Measurements from ENCODE around the gene PHACTR3.

PHACTR3 gene

GRCh38 chr20:59781226-59781625 is 176.9 kb downstream of the PHACTR3 start:
- Mint-ChIP-seq H3K4me1 (peaks cover 17% of the 10 kb centered on the region), H3K27ac (no peak overlapping the region), H3K4me3 (no peak overlapping the region), H3K36me3 (ENCODE audit: low read depth) (no peaks in the 10 kb centered on the region), H3K9me3 (no peaks in the 10 kb centered on the region), H3K27me3 (ENCODE audit: low read depth) (peaks cover 43% of the 10 kb centered on the region)
- TF ChIP-seq, protein P1, sequence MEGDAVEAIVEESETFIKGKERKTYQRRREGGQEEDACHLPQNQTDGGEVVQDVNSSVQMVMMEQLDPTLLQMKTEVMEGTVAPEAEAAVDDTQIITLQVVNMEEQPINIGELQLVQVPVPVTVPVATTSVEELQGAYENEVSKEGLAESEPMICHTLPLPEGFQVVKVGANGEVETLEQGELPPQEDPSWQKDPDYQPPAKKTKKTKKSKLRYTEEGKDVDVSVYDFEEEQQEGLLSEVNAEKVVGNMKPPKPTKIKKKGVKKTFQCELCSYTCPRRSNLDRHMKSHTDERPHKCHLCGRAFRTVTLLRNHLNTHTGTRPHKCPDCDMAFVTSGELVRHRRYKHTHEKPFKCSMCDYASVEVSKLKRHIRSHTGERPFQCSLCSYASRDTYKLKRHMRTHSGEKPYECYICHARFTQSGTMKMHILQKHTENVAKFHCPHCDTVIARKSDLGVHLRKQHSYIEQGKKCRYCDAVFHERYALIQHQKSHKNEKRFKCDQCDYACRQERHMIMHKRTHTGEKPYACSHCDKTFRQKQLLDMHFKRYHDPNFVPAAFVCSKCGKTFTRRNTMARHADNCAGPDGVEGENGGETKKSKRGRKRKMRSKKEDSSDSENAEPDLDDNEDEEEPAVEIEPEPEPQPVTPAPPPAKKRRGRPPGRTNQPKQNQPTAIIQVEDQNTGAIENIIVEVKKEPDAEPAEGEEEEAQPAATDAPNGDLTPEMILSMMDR (IDR thresholded peaks at IDR 0.05; ENCODE audit: unreplicated experiment in 3 of 3): no peak

- TF ChIP-seq, protein P1 (IDR thresholded peaks at IDR 0.05; ENCODE audit: unreplicated experiment in 3 of 3): peak; percentile 77 to 86 (median 84)
- peaks cover 24% of the 10 kb centered on the region for H3K4me1 Mint-ChIP-seq
- no peak overlapping the region for H3K4me3 Mint-ChIP-seq
- H3K9me3 Mint-ChIP-seq: no peaks in the 10 kb centered on the region
- H3K36me3 Mint-ChIP-seq (ENCODE audit: low read depth): no peaks in the 10 kb centered on the region
- H3K27ac Mint-ChIP-seq: no peak overlapping the region
- peaks cover 33% of the 10 kb centered on the region for H3K27me3 Mint-ChIP-seq (ENCODE audit: low read depth)
Measured at GRCh38 chr20:59782986-59783640, 178.8 kb downstream of the PHACTR3 start.

DNA sequence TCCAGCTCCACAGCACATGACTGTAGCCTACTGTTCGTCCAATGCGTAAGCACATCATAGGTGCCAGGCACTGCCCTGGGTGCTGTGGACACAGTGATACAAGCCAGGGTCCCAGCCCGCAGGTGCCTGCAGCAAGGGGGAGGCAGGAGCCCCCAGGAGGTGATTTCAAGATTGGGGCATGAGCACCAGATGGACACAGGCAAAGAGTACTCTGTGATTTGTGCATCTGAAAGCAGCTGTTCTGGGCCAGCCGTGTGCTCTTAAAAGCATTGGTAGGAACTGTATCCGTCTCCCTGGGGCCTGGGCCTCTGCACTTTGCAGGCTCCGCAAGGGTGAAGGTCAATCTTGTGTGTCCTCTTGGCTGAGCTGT is 179.3 kb downstream of the PHACTR3 start:
- no peaks in the 10 kb centered on the region for H3K9me3 Mint-ChIP-seq
- H3K27me3 Mint-ChIP-seq (ENCODE audit: low read depth): peaks cover 31% of the 10 kb centered on the region
- TF ChIP-seq, protein P1 (IDR thresholded peaks at IDR 0.05; ENCODE audit: unreplicated experiment in 3 of 3): no peak
- H3K36me3 Mint-ChIP-seq (ENCODE audit: low read depth): no peaks in the 10 kb centered on the region
- no peak overlapping the region for H3K4me3 Mint-ChIP-seq
- no peak overlapping the region for H3K27ac Mint-ChIP-seq
- peaks cover 24% of the 10 kb centered on the region for H3K4me1 Mint-ChIP-seq

- H3K4me3 Mint-ChIP-seq: no peak overlapping the region
- TF ChIP-seq, protein P1 (IDR thresholded peaks at IDR 0.05; ENCODE audit: unreplicated experiment in 3 of 3): no peak
- H3K27ac Mint-ChIP-seq: no peak overlapping the region
- peaks cover 4% of the 10 kb centered on the region for H3K9me3 Mint-ChIP-seq
- H3K27me3 Mint-ChIP-seq (ENCODE audit: low read depth): peaks cover 35% of the 10 kb centered on the region
- H3K36me3 Mint-ChIP-seq (ENCODE audit: low read depth): no peaks in the 10 kb centered on the region
- H3K4me1 Mint-ChIP-seq: peaks cover 24% of the 10 kb centered on the region
Measured at GRCh38 chr20:59784365-59784764, 180.0 kb downstream of the PHACTR3 start.

DNA sequence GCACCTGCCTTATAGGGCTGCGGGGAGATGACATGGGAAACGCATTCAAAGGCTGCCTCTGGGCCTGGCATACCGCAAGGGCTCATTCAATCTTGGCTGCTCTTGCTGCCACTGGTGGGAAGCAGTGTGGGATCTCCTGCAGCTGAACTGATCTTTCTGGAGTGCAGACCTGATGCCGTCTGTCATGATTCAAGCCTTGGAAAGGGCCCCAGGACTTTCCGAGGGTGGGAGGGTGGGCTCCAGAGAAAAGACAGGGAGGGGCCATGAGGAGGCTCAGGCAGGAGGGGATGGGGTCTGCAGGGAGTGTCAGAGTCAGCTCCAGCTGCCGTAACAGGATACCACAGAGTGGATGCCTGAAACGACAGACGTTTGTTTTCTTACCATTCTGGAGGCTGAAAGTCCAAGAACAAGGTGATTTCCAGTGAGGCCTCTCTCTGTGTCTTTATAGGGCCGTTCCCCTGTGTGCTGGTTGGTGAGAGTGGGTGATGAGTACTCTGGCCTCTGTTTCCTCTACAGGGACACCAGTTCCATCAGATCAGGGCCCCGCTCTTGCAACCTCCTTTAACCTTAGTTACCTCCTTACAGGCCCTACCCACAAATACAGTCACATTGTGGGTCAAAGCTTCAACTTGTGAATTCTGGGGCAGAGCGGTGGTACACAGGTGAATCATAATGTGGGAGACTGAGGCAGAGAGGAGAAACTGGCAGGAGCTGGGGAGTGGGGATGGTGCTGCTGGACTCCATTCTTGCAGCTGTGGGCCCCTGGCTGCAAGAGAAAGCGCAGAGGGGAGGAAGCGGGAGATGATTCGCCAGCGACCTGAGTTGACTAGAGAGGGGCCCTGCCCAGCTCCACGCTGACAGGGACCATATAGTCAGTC is 180.7 kb downstream of the PHACTR3 start:
- H3K9me3 Mint-ChIP-seq: peaks cover 7% of the 10 kb centered on the region
- H3K36me3 Mint-ChIP-seq (ENCODE audit: low read depth): no peaks in the 10 kb centered on the region
- no peak overlapping the region for H3K4me3 Mint-ChIP-seq
- TF ChIP-seq, protein P1 (IDR thresholded peaks at IDR 0.05; ENCODE audit: unreplicated experiment in 3 of 3): no peak
- H3K27ac Mint-ChIP-seq: no peak overlapping the region
- H3K27me3 Mint-ChIP-seq (ENCODE audit: low read depth): peaks cover 36% of the 10 kb centered on the region
- H3K4me1 Mint-ChIP-seq: peaks cover 24% of the 10 kb centered on the region
